DMS 273 (cell line): ENCODE data around the gene SRPK3.
"Not testable (repeated sequence)": the region's sequence is repeated elsewhere in the genome, so short reads cannot be mapped to it uniquely, and the experiment has no call there.

ENCODE experiments used
- DNase-seq: peaks from one replicate; lab custom pipeline; 2025; ENCODE audit not compliant: unreplicated experiment; lab: John Stamatoyannopoulos, UW

Gene SRPK3

DNA sequence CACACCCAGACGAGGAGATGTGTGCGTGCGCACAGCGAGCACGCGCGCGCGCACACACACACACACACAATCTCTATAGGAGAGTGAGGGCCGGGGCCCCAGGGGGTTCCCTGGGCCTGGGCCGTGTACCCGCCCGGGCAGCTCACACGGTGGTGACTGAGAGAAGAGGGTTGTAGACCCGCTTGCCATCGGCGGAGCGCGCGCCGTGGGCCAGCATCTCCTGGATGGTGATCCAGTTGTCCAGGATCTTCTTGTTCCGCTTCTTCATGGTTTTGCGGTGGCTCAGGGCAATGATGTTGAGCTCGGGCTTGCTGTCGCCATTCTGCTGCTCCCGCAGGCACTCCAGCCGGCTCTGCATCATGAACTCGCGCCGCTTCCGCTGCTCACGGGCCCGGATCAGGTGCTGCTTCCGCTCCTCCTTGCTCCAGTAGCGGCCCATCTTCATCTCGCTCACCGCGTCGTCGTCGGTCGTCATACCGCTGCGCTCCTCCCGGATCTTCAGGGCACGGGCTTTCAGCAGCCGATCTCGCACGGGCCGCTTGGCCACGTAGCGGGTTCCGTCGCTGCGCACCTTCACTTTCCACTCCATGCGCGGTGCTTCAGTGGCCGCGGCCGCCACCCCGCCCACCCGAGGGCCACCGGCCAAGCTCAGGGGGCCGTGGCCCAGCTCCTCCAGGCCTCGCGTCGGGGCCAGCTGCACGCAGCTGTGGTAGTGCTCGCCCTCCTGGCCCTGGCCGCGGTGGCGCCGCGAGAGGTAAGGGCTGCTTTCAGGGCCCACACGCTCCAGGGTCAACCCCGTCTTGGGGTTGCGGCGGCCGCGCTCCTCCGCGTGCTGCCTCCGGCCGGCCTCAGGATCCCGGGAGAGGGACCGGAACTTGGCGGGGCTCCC is 22.6 kb downstream of the SRPK3 start:
- DNase-seq: no peak

GRCh38 chrX:153804100-153804595 is 23.3 kb downstream of the SRPK3 start:
- no peak for DNase-seq

- DNase-seq: no peak
Measured at GRCh38 chrX:153804621-153805020, 23.8 kb downstream of the SRPK3 start.

GRCh38 chrX:153805436-153805835 is 24.6 kb downstream of the SRPK3 start:
- no peak for DNase-seq

- no peak for DNase-seq
Measured at GRCh38 chrX:153806999-153807575, 26.2 kb downstream of the SRPK3 start.

DNA sequence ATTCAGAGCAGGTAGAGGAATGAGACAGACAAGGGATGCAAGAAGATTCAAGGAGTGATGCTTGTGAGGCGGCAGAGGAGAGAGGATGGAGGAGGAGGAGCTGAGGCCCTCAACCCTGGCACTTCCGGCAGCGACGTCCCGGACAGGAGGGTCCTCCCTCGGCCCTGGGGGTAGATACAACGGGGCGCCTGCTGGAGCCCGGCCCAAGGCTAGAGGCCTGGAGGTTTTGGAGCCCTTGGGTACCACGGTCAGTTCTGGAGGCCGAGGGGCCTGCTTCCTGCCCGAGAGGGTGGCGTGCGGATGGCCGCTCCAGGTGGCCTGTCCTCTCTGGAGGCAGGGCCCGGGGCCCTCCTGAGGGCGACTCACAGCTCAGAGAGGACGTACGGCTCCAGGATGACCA is 27.1 kb downstream of the SRPK3 start:
- no peak for DNase-seq

GRCh38 chrX:153812220-153812619 is 31.4 kb downstream of the SRPK3 start:
- no peak for DNase-seq

DNA sequence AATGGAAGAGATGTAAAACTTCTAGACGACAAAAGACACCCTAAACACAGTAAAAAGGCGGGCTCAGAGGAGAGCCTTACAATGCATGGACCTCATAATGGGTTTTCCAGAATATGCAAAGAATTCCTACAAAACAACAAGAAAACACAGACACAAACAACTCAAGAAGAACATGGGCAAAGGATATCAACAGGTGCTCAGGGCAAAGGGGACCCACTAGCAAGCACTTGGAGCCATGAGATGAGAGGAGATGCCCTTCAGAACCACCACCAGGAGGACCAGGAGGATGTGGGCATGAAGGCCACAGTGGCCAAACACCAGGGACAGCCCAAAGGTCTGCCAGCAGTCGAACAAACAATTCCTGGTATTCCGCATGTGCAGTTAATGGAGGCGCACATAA is 32.3 kb downstream of the SRPK3 start:
- no peak for DNase-seq

DNA sequence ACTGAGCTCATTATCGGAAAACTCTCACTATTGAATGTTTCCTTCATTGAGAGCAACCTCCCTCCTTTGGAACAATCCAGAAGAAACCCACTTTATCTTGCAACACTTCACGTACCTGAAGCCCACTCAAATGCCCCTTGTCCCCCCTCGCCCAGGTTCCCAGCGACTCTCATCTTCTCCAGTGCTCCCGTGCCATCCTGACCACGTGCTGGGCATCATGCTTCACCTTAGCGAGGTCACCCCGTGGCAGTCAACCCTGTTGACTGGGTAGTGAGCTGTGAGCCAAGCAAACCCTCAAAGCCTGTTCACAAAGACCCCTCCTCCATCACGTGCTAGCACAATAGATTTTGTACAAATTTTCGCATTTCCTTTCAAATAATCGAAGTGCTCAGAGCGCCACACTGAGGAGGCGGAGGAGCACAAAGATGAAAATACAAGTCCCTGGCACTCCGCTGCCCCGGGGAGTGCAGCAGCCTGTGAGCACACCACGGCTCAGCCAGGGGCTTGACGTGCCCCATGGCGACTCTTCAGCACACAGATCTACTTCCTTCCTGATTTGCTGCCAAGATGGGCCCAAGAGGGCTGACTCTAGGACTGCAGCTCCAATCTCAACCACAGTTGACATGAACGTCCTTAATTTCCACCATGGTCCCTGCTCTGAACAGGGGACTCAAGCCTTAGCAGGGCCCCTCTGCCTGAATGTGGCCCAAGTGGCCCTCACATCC is 33.9 kb downstream of the SRPK3 start:
- DNase-seq: no peak

DNA sequence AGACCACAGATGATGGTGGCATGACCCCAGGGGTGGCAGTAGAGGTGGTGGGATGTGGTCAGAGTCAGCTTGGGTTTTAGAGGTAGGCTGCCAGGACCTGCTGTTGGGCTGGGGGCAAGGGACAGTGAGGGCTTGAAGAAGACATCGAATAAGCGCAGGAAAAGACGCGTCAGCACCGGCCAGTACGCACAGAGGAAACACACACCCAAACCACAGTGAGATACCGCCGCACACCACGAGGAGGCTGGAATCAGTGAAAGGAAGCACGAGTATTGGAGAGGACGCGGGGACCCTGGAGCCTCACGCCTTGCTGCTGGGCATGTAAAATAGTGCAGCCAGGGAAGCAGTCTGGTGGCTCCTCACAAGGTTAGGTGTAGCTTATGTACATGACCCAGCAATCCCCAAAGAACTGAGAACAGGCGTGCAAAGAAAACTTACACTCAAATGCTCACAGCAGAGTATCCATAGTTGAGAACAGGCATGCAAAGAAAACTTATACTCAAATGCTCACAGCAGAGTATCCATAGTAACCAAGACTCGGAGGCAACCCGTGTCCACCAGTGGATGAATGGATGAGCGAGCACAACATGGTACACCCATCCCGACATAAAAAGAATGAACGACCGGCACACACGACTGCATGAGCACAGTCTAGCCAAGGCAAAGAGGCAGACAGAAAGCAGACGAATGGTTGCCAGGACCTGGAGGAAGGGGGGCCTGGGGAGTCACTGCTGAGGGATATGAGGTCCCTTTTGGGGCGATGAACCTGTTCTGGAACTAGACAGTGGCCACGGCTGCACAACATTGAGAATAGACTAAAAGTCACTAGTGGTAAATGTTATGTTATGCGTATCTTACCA is 36.2 kb downstream of the SRPK3 start:
- no peak for DNase-seq

- not testable (repeated sequence) for DNase-seq
Measured at GRCh38 chrX:153818064-153818463, 37.2 kb downstream of the SRPK3 start.

- DNase-seq: no peak
Measured at GRCh38 chrX:153818571-153819383, 37.9 kb downstream of the SRPK3 start.

DNA sequence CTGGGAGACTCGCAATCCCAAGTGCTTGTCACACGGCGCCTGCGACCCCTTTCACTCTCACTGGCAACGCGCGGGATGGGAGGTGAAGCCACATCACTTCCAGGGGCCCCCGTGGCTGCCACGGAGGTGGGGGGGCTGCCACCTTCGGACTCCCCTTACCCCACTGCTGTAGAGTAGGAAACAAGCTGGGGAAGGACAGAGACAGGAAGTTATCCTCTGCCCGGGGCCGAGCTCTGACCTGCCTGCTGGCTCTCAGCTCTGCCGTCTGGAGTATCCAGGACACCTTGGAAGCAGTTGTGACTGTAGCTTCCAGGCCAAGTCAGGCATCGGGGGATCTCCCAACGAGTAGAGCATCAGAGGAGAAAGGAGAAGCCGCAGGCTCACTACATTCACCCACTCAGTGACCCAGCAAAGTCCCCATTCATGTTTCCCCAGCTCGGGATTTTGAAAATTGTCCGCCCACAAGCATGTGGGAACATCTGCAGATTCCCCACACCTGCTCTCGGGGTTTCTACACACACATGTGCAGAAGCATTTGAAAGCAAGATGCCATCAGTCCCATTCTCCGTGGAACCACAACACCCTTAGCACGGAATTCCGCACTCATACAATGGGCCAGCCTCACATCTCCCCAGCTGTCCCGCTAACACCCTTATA is 38.7 kb downstream of the SRPK3 start:
- DNase-seq: no peak

GRCh38 chrX:153820601-153821000 is 39.8 kb downstream of the SRPK3 start:
- DNase-seq: peak; percentile 68

DNA sequence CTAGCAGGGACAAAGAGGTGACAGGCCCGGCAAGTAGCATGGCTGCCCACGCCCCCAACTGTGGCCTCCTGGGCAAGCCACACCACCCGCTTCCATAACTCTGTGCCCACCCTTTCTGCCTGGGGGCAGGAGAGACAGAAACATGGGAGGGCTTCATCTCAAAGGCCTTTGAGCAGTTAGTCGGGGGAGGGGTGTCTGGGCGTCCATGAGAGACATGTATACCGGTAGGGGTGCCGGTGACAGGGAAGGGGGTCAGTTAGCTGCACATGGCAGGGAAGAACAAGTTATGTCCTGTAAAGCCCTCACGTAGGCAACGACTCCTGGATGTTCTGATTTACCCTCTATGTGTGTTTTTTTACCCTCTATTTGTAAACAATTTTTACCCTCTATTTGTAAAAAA is 40.2 kb downstream of the SRPK3 start:
- no peak for DNase-seq

- DNase-seq: no peak
Measured at GRCh38 chrX:153824348-153824747, 43.5 kb downstream of the SRPK3 start.

DNA sequence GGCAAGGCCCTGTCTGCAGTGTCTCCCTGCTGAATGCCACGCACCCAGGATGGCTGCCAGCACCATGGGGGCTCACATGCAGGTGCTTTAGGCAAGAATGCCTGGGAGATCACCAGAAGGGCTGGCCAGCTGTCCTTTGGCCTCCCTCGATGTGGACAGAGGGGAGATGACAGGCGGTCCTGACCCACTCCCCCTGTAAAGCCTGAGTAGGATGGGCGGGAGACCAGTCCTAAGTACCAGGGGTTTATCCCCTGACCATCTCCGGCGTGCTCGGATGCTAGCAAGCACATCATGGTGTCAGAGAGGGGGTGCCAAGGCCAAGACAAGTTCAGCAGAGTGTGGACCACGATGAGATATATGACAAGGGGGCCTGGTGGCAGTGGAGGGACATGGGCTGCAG is 44.2 kb downstream of the SRPK3 start:
- no peak for DNase-seq

GRCh38 chrX:153827016-153827415 is 46.2 kb downstream of the SRPK3 start:
- no peak for DNase-seq

DNA sequence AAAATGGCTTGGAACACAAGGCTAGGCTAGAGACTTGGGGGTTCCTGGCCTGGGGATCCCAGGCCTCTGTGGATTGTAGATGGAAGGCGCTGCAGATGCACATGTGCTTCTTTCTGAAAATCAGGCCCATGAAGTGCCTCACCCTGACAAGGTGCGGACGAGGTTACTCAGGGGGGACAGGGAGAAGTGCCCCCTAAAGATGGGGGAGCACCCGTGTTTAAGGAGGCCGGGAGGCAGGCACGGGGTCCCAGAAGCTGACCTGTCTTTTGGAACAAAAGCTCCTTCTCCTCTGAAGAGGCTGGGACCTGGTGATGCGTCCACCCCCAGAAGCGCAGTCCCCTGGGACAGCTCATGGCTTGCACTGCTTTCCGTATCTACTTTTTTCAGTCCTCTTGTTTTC is 47.1 kb downstream of the SRPK3 start:
- DNase-seq: no peak

GRCh38 chrX:153828308-153828707 is 47.5 kb downstream of the SRPK3 start:
- DNase-seq: no peak
